HG03095 (cell line): ENCODE measurements around the gene MCFD2.
"Not testable (repeated sequence)": the region's sequence is repeated elsewhere in the genome, so short reads cannot be mapped to it uniquely, and the experiment has no call there.

Experiments used
- ATAC-seq: cut with Tn5 transposase; IDR thresholded peaks from one replicate; pipeline ENCODE4 v1.9.1; 2021; ENCODE audit warnings: moderate library complexity; ENCODE audit not compliant: unreplicated experiment

The MCFD2 gene

DNA sequence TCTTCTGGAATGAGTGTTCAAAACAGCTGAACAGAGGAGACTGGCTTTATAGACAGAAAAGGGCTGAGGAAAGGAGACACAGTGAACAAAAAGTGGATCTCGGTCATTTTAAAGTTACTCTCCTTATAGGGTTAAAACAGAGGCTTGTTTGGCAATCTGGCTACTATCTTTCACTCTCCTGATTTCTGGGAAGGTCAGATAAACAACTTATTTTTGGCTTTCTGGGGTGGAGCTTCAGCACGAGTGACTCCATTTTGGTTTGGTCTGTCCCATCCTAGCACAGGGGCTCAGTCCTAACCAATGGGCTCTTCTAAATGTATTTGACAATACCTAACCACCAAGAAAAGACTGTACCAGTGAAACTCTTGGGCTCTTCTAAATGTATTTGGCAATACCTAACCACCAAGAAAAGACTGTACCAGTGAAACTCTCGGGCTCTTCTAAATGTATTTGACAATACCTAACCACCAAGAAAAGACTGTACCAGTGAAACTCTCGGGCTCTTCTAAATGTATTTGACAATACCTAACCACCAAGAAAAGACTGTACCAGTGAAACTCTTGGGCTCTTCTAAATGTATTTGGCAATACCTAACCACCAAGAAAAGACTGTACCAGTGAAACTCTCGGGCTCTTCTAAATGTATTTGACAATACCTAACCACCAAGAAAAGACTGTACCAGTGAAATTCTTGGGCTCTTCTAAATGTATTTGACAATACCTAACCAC, 39.5 kb downstream of the MCFD2 start:
- ATAC-seq: not testable (repeated sequence)

DNA sequence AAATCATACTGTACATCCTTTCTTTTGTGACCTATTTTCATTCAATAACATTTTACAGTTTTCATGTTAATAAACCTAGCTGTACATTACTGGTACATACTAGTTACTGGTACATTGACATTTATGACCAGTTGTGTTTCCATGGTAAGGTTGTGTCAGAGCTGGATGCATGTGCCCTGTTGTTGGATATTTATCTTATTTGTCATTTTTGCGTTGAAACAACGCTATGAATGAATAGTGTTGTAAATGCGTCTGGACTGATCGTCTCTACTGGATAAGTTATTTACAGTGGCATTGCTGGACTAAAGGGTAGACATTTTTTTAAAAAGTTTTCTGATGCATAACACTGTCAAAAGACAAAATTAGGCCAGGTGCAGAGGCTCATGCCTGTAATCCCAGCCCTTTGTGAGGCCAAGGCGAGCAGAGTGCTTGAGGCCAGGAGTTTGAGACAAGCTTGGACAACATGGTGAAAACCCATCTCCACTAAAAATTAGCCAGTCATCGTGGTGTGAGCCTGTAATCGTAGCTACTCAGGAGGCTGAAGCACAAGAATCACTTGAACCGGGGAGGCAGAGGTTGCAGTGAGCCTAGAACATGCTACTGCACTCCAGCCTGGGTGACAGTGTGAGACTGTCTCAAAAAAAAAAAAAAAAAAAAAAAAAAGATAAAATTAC, 40.2 kb downstream of the MCFD2 start:
- ATAC-seq: no peak

DNA sequence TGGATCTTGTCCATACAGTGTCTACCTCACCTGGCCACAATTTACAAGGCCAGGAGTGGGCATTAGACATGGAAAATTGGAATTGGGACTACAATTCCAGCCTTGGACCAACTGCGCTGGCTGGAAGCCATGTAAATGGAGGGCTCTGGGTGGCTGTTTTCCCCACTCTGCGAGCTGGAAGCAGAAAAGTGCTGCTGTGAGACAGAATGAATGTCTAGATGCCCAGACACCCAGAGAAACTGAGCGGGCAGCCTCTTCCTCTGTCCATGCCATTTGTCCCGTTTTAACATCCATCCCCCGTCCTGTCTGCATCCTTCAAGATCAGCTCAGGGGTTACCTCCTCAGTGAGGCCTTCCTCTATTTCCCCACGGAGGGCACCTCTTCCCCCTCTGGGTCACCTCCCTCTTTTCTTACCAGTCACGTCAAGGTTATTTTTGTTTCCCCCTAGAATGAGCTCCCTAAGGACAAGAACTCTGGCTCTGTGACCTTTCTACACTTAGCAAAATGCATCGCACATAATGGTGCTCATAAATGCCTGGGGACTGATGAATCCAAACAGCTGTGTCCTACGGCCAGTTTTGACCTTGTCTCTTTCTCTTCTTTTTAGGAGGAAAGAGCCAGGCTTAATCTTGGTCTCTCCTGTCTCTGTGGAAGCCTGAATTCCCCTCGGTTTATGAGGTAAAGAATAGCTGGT, 41.2 kb downstream of the MCFD2 start:
- ATAC-seq: no peak

DNA sequence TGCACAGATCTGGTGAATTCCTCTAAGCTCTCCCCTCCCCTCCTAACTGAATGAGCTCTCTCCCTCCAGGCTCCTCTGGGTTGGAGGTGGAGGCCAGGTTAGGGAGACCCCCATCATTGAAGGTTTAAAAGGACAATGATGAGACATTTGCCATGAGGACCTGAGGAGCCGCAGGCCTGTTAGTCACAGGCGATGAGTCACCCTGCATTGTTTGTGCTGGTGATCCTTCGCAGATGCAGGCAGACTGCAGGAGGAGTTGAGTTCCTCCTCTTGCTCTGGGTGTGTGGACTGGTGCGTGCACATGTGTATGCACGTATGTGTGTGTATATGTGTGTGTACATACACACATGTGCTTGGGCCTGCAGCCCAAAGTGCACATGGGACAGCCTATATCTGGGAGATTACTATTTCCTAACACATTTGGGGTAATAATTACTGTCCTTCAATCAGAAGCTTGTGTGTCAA, 42.0 kb downstream of the MCFD2 start:
- ATAC-seq: no peak

DNA sequence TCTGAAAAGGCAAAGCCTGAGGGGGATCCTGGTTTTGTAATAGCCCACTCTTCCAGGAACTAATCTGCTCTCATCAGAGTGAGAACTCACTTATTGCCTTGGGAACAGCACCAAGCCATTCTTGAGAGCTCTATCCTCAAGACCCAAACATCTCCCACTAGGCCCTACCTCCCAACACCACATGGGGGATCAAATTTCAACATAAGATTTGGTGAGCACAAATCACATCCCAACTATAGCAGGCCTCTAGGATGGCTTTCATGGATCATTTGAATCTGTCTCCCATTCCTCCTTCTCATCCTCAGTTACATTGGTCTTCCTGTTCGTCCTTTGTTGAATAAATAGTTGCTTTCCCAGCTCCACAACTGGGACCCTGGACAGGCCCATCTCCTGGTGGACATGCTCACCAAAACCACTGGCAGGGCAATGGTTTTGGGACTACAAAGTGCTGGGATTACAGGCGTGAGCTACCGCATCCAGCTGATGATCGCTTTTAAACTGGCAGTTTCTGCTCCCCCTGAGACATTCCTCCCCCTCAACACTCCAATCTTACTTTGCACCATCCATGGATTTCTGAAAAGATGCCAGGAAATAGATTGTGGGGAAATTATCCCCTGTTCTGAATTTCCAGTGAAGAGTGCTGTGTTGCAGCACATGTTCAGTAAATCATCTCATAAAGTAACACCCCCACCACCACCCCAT, 42.6 kb downstream of the MCFD2 start:
- no peak for ATAC-seq

DNA sequence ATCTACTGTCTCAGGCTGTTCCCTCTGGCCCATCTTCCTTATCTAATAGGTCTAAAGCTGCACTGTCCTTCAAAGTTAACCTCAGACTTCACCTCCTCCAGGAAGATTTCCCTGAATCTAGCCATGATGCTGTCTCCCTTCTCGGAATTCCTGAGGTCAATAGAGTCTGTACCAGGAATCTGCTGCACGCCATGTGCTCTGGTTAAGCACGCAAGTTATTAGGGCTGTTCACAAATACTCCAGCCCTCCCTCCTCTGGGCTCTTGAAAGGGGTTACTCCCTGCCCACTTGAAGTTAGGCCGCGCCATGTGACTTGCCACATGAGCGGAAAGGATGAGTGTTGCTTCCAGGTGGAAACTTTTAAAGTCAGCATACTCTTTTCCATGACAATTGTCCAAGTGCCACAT, 43.6 kb downstream of the MCFD2 start:
- no peak for ATAC-seq

- ATAC-seq: no peak
Observed at GRCh38 chr2:46870051-46870839, 45.4 kb downstream of the MCFD2 start.

- no peak for ATAC-seq
Observed at GRCh38 chr2:46869621-46870020, 46.0 kb downstream of the MCFD2 start.

GRCh38 chr2:46866770-46867246, 48.8 kb downstream of the MCFD2 start:
- ATAC-seq: no peak

DNA sequence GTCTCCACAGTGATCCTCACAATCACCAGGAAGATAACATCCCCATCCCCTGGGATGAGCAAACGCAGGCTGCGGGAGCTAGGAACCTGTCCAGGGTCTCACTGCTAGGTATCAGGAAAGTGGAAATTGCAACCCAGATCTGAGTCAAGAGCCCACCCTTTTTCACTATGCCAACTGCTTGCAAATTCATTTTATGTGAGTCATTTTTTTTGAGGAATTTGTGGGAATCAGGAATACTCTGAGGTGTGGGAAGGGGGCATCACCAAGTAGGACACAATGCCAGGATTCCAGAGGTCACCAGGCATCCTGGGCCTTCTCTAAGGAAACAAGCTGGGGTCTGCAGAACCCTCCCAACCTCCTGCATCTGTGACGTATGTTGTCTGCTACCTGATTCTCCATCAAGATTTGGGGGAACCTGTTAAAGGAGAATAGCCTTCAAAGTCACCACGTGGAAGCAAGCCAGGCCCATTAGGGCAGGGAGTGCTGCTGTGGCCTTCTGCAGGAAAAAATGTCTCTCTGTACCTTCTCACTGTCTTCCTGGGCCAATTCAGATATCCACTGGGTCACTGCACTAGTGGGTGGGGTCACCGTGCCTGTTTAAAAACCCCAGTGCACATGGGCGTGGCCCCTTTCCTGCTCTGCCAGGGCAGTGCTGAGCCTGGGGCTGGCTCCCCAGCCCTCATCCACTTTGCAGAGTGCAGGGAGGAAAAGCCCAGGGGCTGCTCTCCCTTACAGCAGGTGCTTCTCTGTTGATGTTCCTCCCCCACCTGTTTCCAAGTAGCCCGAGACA, 50.2 kb downstream of the MCFD2 start:
- ATAC-seq: no peak

DNA sequence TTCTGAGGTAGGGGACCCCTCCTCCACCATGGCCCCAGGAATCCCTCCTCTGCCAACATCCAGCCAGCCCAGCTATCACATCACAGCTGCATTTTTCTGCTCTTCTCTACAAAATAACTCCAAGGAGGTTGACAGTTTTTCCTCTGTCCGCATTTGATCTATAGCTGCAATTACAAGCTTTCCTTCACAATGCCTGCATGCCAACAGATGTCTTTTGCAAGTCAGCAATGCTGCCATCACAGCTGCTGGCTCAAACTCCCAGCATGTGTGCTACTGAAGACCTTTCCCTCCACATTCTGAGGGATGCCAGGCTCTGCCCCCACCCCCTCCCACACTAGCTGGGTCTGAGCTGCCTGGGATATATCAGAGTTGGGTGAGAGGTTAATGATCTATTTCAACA, 51.7 kb downstream of the MCFD2 start:
- no peak for ATAC-seq

DNA sequence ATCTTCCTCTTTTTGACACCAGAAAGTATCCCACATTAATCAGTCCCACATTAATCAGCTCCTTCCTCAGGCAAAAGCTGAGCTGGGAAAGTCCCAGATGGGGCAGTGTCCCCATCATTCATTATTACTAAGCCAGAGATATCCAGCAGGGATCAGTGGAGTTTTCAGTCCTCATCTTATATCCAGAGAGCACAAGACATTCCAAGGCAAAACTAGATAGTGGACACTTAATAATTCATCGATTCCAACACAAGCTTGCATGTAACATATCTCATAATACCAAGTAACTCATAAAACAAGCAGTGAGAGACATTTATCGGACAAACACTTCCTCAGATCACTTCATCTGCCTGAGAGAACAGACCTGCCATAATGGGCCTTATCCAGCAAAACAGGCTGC, 53.1 kb downstream of the MCFD2 start:
- ATAC-seq: no peak

DNA sequence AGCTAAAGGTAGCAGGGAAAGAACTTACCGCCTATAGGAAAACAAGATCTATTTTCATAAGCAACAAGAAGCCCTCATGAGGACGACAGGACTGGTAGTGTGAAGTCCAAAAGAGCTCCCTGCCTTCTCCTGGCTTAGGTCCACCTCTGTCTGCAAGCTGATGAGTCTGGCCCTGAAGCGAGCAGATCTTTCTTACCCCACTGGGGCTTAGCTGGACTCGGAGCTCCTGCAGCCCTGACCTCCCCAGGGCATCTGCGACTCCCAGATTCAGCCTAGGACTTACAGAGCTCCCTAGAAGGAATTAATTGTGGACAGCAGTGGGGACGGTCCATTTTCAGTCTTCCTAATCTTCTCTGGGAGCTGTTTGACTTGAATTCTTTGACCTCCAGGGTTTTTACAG, 53.7 kb downstream of the MCFD2 start:
- ATAC-seq: no peak

DNA sequence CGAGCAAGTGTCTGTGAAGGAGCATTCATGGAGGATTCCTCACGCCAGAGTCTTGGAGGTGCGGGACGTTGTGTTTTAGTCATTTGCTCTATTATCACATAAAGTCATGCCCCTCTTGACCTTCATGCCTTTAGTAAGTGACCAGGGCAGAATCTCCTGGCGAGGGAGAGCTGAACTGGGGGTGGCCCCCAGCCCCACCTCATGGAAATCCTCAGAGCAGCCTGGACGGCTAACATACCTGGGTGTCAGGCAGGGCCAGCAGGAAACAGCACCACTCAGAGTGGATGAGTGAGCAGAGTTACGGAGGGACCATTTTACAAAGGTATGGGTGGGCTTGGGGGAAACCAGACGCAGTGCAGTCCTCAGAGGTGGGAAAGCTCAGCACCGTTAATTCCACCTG, 56.1 kb downstream of the MCFD2 start:
- ATAC-seq: no peak

DNA sequence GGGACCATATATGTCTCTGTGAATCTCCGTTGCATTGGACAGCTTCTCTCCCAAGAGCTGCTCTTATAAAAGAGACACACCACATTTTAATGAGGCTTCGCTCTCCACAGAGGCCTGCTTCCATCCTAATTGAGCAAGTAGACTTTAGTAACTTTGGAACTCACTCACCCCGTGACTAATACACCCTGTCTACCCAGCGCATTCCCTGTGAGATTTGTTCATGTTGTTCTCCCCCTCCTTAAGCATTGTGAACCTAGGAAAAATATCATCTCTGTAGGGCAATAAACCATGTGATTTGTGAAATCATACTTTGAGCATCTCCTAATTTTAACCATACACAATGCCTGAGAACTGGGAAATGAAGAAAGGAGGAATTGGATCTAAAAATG, 56.9 kb downstream of the MCFD2 start:
- no peak for ATAC-seq

- ATAC-seq: no peak
Observed at GRCh38 chr2:46857871-46858701, 57.5 kb downstream of the MCFD2 start.

DNA sequence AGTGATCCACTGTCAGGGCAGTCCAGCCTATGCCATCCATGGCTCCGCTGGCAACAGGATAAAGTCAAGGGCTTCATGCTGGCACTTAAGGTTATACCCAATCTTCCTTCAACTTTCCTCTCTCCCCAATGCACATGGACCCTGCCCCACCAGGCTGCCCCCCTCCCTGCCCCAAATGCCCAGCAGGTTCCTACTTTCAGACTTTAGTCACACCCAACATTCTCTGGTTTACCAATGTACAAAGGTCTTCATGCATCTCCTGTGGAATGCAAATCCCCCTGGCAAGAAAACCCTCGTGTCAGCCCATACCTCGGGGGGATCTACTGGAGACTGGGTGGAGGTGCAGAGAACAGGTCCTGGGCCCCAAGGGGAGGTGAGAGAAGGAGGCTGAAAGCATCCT, 59.3 kb downstream of the MCFD2 start:
- ATAC-seq: no peak

- ATAC-seq: no peak
Observed at GRCh38 chr2:46855805-46856204, 59.8 kb downstream of the MCFD2 start.

DNA sequence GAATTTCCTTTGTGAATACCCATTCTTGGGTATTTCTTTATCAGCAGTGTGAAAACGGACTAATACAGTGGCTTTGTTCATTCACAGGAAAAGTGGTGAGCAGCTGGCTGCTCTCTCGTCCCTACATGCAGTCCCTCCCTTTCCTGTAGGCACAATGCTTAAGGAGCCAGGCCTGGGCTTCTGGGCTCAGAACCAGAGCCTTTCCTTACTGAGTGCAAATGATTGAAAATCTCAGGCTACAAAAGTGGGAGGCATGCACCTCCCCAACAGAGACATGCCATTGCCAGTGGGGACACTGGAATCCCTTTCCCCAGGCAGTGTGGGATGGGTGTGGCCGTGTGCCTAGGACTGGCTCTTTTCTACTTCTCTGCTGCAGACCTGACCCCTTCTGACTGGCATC, 61.3 kb downstream of the MCFD2 start:
- no peak for ATAC-seq
